Epithelial cell of esophagus (primary cell): ENCODE data around the gene SSC4D.
"Not testable (repeated sequence)": the region's sequence is repeated elsewhere in the genome, so short reads cannot be mapped to it uniquely, and the experiment has no call there.

Experiments
- DNase-seq: peaks from one replicate; pipeline ENCODE4 v3.0.0; 2010; ENCODE audit warnings: low read depth
- H3K4me3 ChIP-seq: 2 replicates; pipeline ENCODE4 v1.5.1; 2011; ENCODE audit warnings: mild to moderate bottlenecking, low read length, control low read depth
- TF ChIP-seq, protein P1 (sequence below): IDR thresholded peaks from 2 replicates; pipeline ENCODE4 v1.5.1; 2011; ENCODE audit warnings: low read depth, mild to moderate bottlenecking, low read length, control low read depth, inconsistent platforms; ENCODE audit not compliant: insufficient read depth; ENCODE audit errors: missing control alignments

The SSC4D gene

DNA sequence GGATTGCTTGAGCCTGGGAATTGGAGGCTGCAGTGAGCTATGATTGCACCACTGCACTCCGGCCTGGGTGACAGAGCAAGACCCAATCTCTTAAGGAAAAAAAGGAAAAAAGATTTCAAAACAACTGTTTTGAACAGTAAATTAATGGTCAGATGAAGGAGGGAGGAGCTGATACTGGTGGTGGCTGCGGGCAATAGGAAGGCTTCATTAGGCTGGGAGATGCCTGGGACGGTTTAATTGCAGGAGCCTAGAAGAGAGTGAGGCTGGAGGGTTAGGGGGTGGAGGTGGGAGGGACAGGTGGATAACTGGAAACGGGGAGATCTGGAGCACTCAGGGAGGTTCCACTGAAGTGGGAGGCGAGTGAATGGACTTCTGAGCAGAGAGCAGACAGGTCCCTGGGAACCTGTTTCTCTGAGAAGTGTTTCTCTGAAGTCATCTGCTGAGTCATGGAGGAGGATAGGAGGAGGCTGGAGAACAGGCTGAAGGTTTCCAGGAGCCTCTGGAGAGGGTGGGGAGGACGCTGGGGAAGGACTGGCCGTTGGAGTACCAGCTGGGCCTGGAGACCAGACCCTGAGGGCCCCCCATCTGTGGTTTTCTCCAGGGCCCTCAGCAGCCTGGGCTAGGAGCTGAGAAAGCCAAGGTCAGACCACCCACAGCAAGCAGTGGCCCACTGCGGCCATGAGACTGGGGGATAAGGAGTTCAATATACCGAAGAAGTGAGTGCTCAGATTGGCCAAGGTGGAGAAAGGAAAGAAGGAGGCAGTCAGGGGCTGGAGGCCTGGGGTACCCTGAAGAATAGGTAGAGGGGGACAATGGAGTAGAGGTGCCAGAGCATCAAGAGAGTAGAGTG is 36.3 kb downstream of the SSC4D start:
- TF ChIP-seq, protein P1, sequence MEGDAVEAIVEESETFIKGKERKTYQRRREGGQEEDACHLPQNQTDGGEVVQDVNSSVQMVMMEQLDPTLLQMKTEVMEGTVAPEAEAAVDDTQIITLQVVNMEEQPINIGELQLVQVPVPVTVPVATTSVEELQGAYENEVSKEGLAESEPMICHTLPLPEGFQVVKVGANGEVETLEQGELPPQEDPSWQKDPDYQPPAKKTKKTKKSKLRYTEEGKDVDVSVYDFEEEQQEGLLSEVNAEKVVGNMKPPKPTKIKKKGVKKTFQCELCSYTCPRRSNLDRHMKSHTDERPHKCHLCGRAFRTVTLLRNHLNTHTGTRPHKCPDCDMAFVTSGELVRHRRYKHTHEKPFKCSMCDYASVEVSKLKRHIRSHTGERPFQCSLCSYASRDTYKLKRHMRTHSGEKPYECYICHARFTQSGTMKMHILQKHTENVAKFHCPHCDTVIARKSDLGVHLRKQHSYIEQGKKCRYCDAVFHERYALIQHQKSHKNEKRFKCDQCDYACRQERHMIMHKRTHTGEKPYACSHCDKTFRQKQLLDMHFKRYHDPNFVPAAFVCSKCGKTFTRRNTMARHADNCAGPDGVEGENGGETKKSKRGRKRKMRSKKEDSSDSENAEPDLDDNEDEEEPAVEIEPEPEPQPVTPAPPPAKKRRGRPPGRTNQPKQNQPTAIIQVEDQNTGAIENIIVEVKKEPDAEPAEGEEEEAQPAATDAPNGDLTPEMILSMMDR: no peak
- DNase-seq: peak; percentile 92
- H3K4me3 ChIP-seq: no peak overlapping the region

DNA sequence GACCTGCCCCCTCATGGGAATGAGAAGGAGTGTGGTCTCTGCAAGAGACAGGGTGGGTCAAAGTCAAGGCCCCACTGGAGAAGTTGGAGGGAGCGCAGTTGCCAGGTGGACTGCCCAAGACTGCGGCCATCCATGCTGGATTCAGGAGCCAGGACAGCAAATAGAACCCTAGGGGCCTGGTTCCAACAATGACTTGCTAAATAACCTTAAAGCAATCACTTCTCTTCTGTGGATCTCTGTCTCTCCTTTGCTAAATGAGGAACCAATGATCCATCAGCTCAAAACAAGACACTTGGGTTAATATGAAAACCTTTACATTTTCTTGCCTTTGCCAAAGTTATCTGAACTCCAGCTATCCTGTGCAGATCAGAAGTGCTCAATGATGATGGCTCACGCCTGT is 38.1 kb downstream of the SSC4D start:
- TF ChIP-seq, protein P1: no peak
- no peak overlapping the region for H3K4me3 ChIP-seq

DNA sequence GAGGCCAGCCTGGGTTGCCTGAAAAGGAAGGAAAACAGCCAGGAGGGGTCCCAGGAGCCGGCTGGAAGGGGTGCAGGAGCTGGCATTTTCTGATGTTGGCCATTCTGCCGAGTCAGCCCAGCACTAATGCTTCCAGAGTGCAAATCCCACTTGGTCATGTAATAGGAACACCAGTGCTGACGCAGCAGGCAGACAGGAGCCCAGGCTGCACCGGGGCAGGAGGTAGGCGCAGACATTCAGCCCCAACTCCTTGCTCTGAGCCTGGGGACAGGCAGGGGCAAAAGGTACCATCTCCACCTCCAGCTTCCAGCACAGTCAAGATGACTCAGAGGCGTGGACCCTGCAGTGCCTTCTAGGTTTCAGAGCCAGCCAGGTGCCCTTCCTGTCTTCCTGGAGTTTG is 40.5 kb downstream of the SSC4D start:
- no peak overlapping the region for H3K4me3 ChIP-seq
- peak; percentile 48 for DNase-seq
- TF ChIP-seq, protein P1: no peak

More for the DNA sequence above, 38.1 kb downstream of the SSC4D start:
- DNase-seq: no peak

DNA sequence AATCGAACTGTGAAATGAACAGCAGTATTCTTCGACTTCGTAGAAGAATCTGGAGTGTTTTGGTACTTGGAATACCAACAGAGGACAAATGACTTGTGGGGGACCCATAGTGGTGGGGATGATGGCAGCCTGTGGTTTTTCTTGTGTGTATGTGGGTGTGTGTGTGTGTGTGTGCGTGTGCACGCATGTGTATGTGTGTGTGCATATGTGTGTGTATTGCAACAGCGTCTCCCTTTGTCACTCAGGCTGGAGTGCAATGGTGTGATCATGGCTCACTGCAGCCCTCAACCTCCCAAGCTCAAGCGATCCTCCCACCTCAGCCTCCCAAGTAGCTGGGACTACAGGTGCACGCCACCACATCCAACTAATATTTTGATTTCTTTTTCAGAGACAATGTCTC is 41.3 kb downstream of the SSC4D start:
- TF ChIP-seq, protein P1: no peak

DNA sequence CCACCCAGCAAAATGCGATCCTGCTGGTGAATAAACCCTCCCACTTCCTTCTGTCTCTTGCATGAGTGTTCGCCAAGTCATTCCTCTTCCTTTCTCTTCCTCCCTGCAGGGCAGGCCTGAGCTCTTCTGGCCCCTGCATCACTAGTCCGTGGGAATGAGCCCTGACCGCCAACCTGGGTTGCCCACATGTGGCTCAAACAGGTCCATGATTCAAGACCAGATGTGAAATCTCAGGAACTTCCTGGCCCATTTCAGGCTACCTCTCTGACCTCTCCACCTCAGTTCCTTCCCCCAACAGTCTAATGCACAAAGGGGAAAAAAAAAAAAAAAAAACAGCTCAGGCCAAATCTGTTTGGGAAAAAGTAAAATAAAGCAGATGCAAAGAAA is 45.3 kb downstream of the SSC4D start:
- TF ChIP-seq, protein P1: no peak
- peak; percentile 79 for DNase-seq
- no peak overlapping the region for H3K4me3 ChIP-seq

More for the DNA sequence above, 41.3 kb downstream of the SSC4D start:
- no peak overlapping the region for H3K4me3 ChIP-seq
- DNase-seq: no peak

DNA sequence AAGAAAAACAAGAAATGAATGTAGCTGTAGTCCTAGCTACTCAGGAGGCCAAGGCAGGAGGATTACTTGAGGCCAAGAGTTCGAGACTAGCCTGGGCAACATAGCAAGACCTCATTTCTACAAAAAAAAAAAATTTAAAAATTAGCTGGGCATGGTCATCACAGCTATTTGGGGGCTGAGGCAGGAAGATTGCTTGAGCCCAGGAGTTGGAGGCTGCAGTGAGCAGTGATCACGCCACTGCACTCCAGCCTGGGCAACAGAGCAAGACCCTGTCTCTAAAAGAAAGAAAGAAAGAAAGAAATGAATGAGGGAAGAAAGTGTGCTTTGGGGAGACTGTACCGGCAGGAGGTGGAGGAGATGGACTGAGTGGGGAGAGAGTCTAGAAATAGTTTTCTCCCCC is 45.7 kb downstream of the SSC4D start:
- not testable (repeated sequence) for H3K4me3 ChIP-seq, DNase-seq

DNA sequence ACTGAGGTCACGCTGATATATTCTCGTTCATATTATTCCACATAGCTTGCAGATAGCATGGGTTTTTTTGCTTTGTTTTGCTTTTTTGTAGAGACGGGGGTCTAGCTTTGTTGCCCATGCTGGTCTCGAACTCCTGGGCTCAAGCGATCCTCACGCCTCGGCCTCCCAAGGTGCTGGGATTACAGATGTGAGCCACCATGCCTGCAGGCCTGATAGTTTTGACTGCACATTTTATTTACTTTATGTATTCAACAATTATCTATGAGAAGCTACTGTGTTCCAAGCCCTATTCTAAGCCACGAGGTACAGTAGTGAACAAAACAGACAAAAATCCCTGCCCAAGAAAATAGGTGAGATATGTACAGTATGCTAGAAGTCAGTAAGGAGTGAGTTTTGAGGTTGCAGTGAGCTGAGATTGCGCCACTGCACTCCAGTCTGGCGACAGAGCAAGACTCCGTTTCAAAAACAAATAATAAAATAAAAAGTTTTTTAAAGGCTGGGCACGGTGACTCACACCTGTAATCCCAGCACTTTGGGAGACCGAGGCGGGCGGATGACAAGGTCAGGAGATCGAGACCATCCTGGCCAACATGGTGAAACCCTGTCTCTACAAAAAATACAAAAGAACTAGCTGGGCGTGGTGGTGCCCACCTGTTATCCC is 49.4 kb downstream of the SSC4D start:
- TF ChIP-seq, protein P1: no peak
- no peak overlapping the region for H3K4me3 ChIP-seq
- DNase-seq: peak; percentile 65
